HCT116 (cell line): Measurements from ENCODE around the gene TEKT2. TPM values are rescaled to one million over a fixed set of nuclear protein-coding genes. Genes with fewer than 3 reads are reported as not detected.

Experiments used
- ATAC-seq: fragments of 200-7000 bp; cut with Tn5 transposase; 2 replicates; pipeline ENCODE4 v1.9.1; 2020; ENCODE audit warnings: mild to moderate bottlenecking, moderate library complexity
- BruUV-seq: library from RNA; stranded (reverse); fragments of 400-500 nt; replicated peaks from 2 replicates; lab custom pipeline; 2021; lab: Mats Ljungman, UMichigan
- CTCF ChIA-PET: fragments of 300-600 bp; sonication (Branson Sonifier 250); formaldehyde crosslinking; loops from one replicate; lab custom pipeline; 2021; ENCODE audit warnings: antibody characterized with exemption; lab: Charles Lee
- POLR2A ChIA-PET: fragments of 300-600, 350-600 bp; sonication (Branson Sonifier 250); formaldehyde crosslinking; loops from one replicate; lab custom pipeline; 2021; ENCODE audit warnings: antibody characterized with exemption; lab: Charles Lee
- RAD21 ChIA-PET, 2 experiments: fragments of 300-600 bp; sonication (Branson Sonifier 250); formaldehyde crosslinking; loops; one replicate each; lab custom pipeline; 2023; ENCODE audit warnings: low total read pairs in 2 of 2; ENCODE audit not compliant: uncharacterized antibody in 2 of 2, unreplicated experiment in 2 of 2, low non-redundant PET in 1 of 2; lab: Charles Lee
- DNase-seq: peaks from one replicate; pipeline ENCODE4 v3.0.0-alpha.2; 2010; ENCODE audit warnings: low read depth, low spot score
- H2AFZ ChIP-seq: fragments of 200-600 bp; shearing (Covaris generic), sonication (generic); 2 replicates; pipeline ENCODE4 v1.6.1; 2017; ENCODE audit warnings: low read depth, mixed run types, mixed read lengths, antibody characterized with exemption, low read length; ENCODE audit not compliant: poor library complexity, severe bottlenecking
- H3K27ac ChIP-seq: 2 replicates; pipeline ENCODE4 v1.5.1; 2012; ENCODE audit warnings: low read depth, low read length
- H3K27me3 ChIP-seq: fragments of 200-600 bp; sonication (generic); 2 replicates; pipeline ENCODE4 v1.6.1; 2016; ENCODE audit warnings: mixed run types, low read length, mixed read lengths; ENCODE audit not compliant: insufficient read depth
- H3K36me3 ChIP-seq, 2 experiments: fragments of 200-500 bp in 1 of 2; fragments of 200-600 bp in 1 of 2; sonication (Bioruptor generic) in 1 of 2; sonication (generic) in 1 of 2; 2 replicates each; pipeline versions ENCODE4 v1.5.1 to v1.6.1; 2014 to 2016; ENCODE audit warnings: low read length in 2 of 2, inconsistent platforms in 1 of 2, mixed read lengths in 1 of 2, mixed run types in 1 of 2; ENCODE audit not compliant: insufficient read depth in 2 of 2, control insufficient read depth in 1 of 2
- H3K4me1 ChIP-seq, 2 experiments: fragments of 200-600 bp in 1 of 2; sonication (generic) in 1 of 2; 2 replicates each; pipeline versions ENCODE4 v1.5.1 to v1.6.1; 2012 to 2017; ENCODE audit warnings: low read length in 2 of 2, inconsistent platforms in 1 of 2, mild to moderate bottlenecking in 1 of 2, mixed read lengths in 1 of 2, mixed run types in 1 of 2, moderate library complexity in 1 of 2; ENCODE audit not compliant: insufficient read depth in 2 of 2, control insufficient read depth in 1 of 2
- H3K4me2 ChIP-seq: fragments of 200-600 bp; sonication (generic); 2 replicates; pipeline ENCODE4 v1.6.1; 2017; ENCODE audit warnings: mixed run types, low read length, mixed read lengths
- H3K4me3 ChIP-seq, 2 experiments: fragments of 200-600 bp in 1 of 2; sonication (generic) in 1 of 2; replicated peaks in 1 of 2; 2 replicates each; pipeline ENCODE4 v1.5.1; 2011 to 2016; ENCODE audit warnings: low read length in 2 of 2, control low read depth in 1 of 2, low read depth in 1 of 2, mild to moderate bottlenecking in 1 of 2, mixed read lengths in 1 of 2, mixed run types in 1 of 2
- H3K79me2 ChIP-seq: fragments of 200-600 bp; sonication (generic); 2 replicates; pipeline ENCODE4 v1.6.1; 2017; ENCODE audit warnings: mild to moderate bottlenecking, mixed run types, low read length, moderate library complexity, mixed read lengths; ENCODE audit not compliant: insufficient read depth
- H3K9ac ChIP-seq: fragments of 200-600 bp; sonication (generic); 2 replicates; pipeline ENCODE4 v1.6.1; 2016; ENCODE audit warnings: low read length, mixed read lengths
- H3K9me2 ChIP-seq: fragments of 200-600 bp; sonication (generic), shearing (Covaris generic); 2 replicates; pipeline ENCODE4 v1.6.1; 2017; ENCODE audit warnings: mixed run types, mild to moderate bottlenecking, moderate library complexity; ENCODE audit not compliant: insufficient read depth
- H3K9me3 ChIP-seq, 2 experiments: fragments of 200-500 bp in 1 of 2; fragments of 200-600 bp in 1 of 2; sonication (Bioruptor generic) in 1 of 2; sonication (generic) in 1 of 2; 2 replicates each; pipeline ENCODE4 v1.6.1; 2014 to 2017; ENCODE audit warnings: low read length in 2 of 2, mixed read lengths in 2 of 2, inconsistent platforms in 1 of 2, low read depth in 1 of 2, mild to moderate bottlenecking in 1 of 2, mixed run types in 1 of 2, moderate library complexity in 1 of 2; ENCODE audit not compliant: control insufficient read depth in 1 of 2, insufficient read depth in 1 of 2
- H4K20me1 ChIP-seq: fragments of 200-600 bp; sonication (generic), shearing (Covaris generic); 2 replicates; pipeline ENCODE4 v1.6.1; 2017; ENCODE audit warnings: mixed run types, mild to moderate bottlenecking, moderate library complexity; ENCODE audit not compliant: insufficient read depth
- ATF3 ChIP-seq: IDR thresholded peaks from 2 replicates; pipeline ENCODE4 v1.6.1; 2012
- CBX3 ChIP-seq: IDR thresholded peaks from 2 replicates; pipeline ENCODE4 v1.6.1; 2012; ENCODE audit warnings: low read depth
- CEBPB ChIP-seq: IDR thresholded peaks from 2 replicates; pipeline ENCODE4 v1.6.1; 2012; ENCODE audit warnings: low read depth
- CTCF ChIP-seq, 3 experiments: fragments of 200-600 bp in 1 of 3; sonication (generic) in 1 of 3; IDR thresholded peaks in 2 of 3; conservative IDR thresholded peaks in 1 of 3; 2 replicates each; pipeline ENCODE4 v1.5.1; 2012 to 2017; ENCODE audit warnings: low read depth in 2 of 3, low read length in 2 of 3, antibody characterized with exemption in 1 of 3, borderline replicate concordance in 1 of 3, control low read depth in 1 of 3, mild to moderate bottlenecking in 1 of 3, mixed read lengths in 1 of 3, mixed run types in 1 of 3, moderate library complexity in 1 of 3; ENCODE audit not compliant: insufficient read depth in 1 of 3
- EGR1 ChIP-seq: IDR thresholded peaks from 2 replicates; pipeline ENCODE4 v1.6.1; 2012; ENCODE audit warnings: low read depth
- ELF1 ChIP-seq: IDR thresholded peaks from 2 replicates; pipeline ENCODE4 v1.6.1; 2012; ENCODE audit warnings: low read depth, borderline replicate concordance
- EZH2phosphoT487 ChIP-seq: fragments of 200-600 bp; IDR thresholded peaks from 2 replicates; pipeline ENCODE4 v1.6.1; 2018; ENCODE audit warnings: antibody characterized with exemption, borderline replicate concordance
- FOSL1 ChIP-seq: IDR thresholded peaks from 2 replicates; pipeline ENCODE4 v1.6.1; 2012; ENCODE audit warnings: low read depth
- JUND ChIP-seq: IDR thresholded peaks from 2 replicates; pipeline ENCODE4 v1.6.1; 2012
- MAX ChIP-seq: IDR thresholded peaks from 2 replicates; pipeline ENCODE4 v1.6.1; 2012
- POLR2AphosphoS5 ChIP-seq: IDR thresholded peaks from 2 replicates; pipeline ENCODE4 v1.6.1; 2011; ENCODE audit warnings: mild to moderate bottlenecking, low read depth, low read length, moderate library complexity
- RAD21 ChIP-seq: IDR thresholded peaks from 2 replicates; pipeline ENCODE4 v1.6.1; 2012; ENCODE audit warnings: low read depth, mild to moderate bottlenecking
- SP1 ChIP-seq: IDR thresholded peaks from 2 replicates; pipeline ENCODE4 v1.6.1; 2012; ENCODE audit warnings: low read depth
- TCF7L2 ChIP-seq: IDR thresholded peaks from 2 replicates; pipeline ENCODE4 v1.7.0; 2011; ENCODE audit warnings: borderline replicate concordance, inconsistent platforms; ENCODE audit not compliant: insufficient read depth, insufficient read length; ENCODE audit errors: extremely low read depth
- YY1 ChIP-seq: IDR thresholded peaks from 2 replicates; pipeline ENCODE4 v1.6.1; 2011; ENCODE audit warnings: low read length, low read depth, moderate library complexity, mild to moderate bottlenecking; ENCODE audit not compliant: insufficient replicate concordance; ENCODE audit errors: extremely low read depth
- ZFX ChIP-seq: fragments of 450-650 bp; IDR thresholded peaks from 2 replicates; pipeline ENCODE4 v1.6.1; 2017
- intact Hi-C: fragments of 100-400 bp; cut with micrococcal nuclease; formaldehyde crosslinking; loops from 2 replicates; pipeline ENCODE4 v1.10.0; 2022
- total RNA-seq: library from RNA; stranded (reverse); gene quantifications from one replicate; pipeline ENCODE4 v1.2.1, GENCODE V29; 2021; ENCODE audit not compliant: unreplicated experiment

Gene TEKT2
- total RNA-seq, 1 experiment from 2014 or later, result not detected

- no peaks in the 10 kb centered on the region for H3K4me1 ChIP-seq
- ChIA-PET POLR2A (no interaction called here), RAD21 (no interaction called here), CTCF (no interaction called here)
- H3K9ac ChIP-seq, result no peak overlapping the region
- no peak overlapping the region for H3K27ac ChIP-seq
- H3K36me3 ChIP-seq, result no peaks in the 10 kb centered on the region
- no peak overlapping the region for H3K4me2 ChIP-seq
- no peak for TF ChIP-seq CEBPB
- TF ChIP-seq CBX3, result no peak
- no peak for TF ChIP-seq ZFX
- no peak for TF ChIP-seq POLR2AphosphoS5
- TF ChIP-seq YY1, result no peak
- TF ChIP-seq EGR1, result no peak
- TF ChIP-seq ATF3, result no peak
- no peak for TF ChIP-seq TCF7L2
- no peak for TF ChIP-seq EZH2phosphoT487
- TF ChIP-seq FOSL1, result no peak
- no peak for TF ChIP-seq SP1
- TF ChIP-seq JUND, result no peak
- no peaks in the 10 kb centered on the region for H3K27me3 ChIP-seq
- H3K4me3 ChIP-seq, result no peak overlapping the region
- H2AFZ ChIP-seq, result no peak overlapping the region
- intact Hi-C loops, result no loop called here
- ATAC-seq, result no peak
- no TSS peak for BruUV-seq
- no peaks in the 10 kb centered on the region for H4K20me1 ChIP-seq
- no peak for DNase-seq
- H3K9me3 ChIP-seq, result no peaks in the 10 kb centered on the region
- H3K9me2 ChIP-seq, result no peaks in the 10 kb centered on the region
- H3K79me2 ChIP-seq, result no peaks in the 10 kb centered on the region
Measured at GRCh38 chr1:36062315-36062714, 21.6 kb upstream of the TEKT2 start.

- H3K4me2 ChIP-seq, result no peak overlapping the region
- RAD21 ChIA-PET, result no interaction called here
- H3K9me3 ChIP-seq, result no peaks in the 10 kb centered on the region
- H3K4me3 ChIP-seq, result no peak overlapping the region
- H3K36me3 ChIP-seq, result no peaks in the 10 kb centered on the region
- H3K27me3 ChIP-seq, result no peaks in the 10 kb centered on the region
- peaks cover 0 to 5% of the 10 kb centered on the region in 2 experiments; a peak in 1 of 4 replicates for H3K4me1 ChIP-seq
- no peak overlapping the region for H2AFZ ChIP-seq
- POLR2A ChIA-PET, result no interaction called here
- ATAC-seq (no peak), DNase-seq (no peak)
- TF ChIP-seq POLR2AphosphoS5 (no peak), JUND (no peak), SP1 (no peak), EZH2phosphoT487 (no peak), RAD21 (no peak), MAX (no peak), ELF1 (no peak), CTCF (IDR thresholded peaks at IDR 0.05 in 2 of 3, conservative IDR thresholded peaks at IDR 0.05 in 1 of 3; ENCODE audit: borderline replicate concordance in 1 of 3, insufficient read depth in 1 of 3, low read depth in 2 of 3, low read length in 2 of 3) (no peak)
- H3K79me2 ChIP-seq, result no peaks in the 10 kb centered on the region
- intact Hi-C loops, result no loop called here
- no peak overlapping the region for H3K27ac ChIP-seq
- no peaks in the 10 kb centered on the region for H3K9me2 ChIP-seq
- CTCF ChIA-PET, result no interaction called here
- H3K9ac ChIP-seq, result no peak overlapping the region
- BruUV-seq, result no TSS peak
- no peaks in the 10 kb centered on the region for H4K20me1 ChIP-seq
Measured at GRCh38 chr1:36067871-36068270, 16.0 kb upstream of the TEKT2 start.
